Measurements from ENCODE around the gene AUH. TPM values are rescaled to one million over a fixed set of nuclear protein-coding genes. Genes with fewer than 3 reads are reported as not detected.

The AUH gene
- total and polyA plus RNA-seq, 9 of the 15 experiments (the other 6 are each of a cell fraction or from before 2014, with no cell fraction given), result 3.4 to 29.0 (median 10.1) TPM

DNA sequence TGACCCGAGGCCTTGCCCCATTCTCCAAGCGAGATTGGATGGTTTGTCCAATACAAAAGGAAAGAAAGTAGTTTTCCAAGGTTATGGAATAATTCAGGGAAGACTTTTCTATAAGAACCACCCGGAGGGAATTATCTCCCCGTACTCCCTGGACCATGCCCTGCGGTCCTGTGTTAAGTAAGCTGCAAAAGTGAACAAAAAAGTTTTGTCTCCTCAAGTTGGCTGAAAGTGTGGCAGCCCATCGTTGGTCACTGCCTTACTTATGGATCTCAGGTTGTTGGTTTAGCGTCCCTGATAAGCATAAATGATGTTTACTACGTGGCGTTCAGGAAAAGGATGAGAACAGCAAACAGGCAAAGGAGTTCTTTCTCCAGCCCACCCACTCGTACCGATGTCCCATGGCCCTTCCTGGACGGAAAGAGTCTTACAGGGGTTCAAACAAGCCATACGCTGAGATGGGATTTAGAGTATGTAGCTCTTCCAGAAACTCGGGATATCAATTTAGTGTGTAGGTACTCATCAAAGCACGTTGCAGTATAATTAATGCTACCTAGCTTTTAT lies 413 bp upstream of the AUH start (continued):
- TF ChIP-seq MGA (IDR thresholded peaks at IDR 0.05), result 0 out of 2 replicates have a peak, but pooled peaks have one; percentile 19
- no peak for TF ChIP-seq POLR2B (IDR thresholded peaks at IDR 0.05; ENCODE audit: low read depth, partially characterized antibody)
- TF ChIP-seq HMG20A (CRISPR knock-in tag; conservative IDR thresholded peaks at IDR 0.05), result no peak
- TF ChIP-seq, protein P1, sequence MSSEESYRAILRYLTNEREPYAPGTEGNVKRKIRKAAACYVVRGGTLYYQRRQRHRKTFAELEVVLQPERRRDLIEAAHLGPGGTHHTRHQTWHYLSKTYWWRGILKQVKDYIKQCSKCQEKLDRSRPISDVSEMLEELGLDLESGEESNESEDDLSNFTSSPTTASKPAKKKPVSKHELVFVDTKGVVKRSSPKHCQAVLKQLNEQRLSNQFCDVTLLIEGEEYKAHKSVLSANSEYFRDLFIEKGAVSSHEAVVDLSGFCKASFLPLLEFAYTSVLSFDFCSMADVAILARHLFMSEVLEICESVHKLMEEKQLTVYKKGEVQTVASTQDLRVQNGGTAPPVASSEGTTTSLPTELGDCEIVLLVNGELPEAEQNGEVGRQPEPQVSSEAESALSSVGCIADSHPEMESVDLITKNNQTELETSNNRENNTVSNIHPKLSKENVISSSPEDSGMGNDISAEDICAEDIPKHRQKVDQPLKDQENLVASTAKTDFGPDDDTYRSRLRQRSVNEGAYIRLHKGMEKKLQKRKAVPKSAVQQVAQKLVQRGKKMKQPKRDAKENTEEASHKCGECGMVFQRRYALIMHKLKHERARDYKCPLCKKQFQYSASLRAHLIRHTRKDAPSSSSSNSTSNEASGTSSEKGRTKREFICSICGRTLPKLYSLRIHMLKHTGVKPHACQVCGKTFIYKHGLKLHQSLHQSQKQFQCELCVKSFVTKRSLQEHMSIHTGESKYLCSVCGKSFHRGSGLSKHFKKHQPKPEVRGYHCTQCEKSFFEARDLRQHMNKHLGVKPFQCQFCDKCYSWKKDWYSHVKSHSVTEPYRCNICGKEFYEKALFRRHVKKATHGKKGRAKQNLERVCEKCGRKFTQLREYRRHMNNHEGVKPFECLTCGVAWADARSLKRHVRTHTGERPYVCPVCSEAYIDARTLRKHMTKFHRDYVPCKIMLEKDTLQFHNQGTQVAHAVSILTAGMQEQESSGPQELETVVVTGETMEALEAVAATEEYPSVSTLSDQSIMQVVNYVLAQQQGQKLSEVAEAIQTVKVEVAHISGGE (CRISPR knock-in tag; IDR thresholded peaks at IDR 0.05), result 0 out of 6 replicates have a peak, but pooled peaks of 1 of the 3 experiments have one; percentile 32
- TF ChIP-seq FOXP1 (CRISPR knock-in tag; IDR thresholded peaks at IDR 0.05), result 0 out of 2 replicates have a peak, but pooled peaks have one; percentile 6
- TF ChIP-seq, protein P2, sequence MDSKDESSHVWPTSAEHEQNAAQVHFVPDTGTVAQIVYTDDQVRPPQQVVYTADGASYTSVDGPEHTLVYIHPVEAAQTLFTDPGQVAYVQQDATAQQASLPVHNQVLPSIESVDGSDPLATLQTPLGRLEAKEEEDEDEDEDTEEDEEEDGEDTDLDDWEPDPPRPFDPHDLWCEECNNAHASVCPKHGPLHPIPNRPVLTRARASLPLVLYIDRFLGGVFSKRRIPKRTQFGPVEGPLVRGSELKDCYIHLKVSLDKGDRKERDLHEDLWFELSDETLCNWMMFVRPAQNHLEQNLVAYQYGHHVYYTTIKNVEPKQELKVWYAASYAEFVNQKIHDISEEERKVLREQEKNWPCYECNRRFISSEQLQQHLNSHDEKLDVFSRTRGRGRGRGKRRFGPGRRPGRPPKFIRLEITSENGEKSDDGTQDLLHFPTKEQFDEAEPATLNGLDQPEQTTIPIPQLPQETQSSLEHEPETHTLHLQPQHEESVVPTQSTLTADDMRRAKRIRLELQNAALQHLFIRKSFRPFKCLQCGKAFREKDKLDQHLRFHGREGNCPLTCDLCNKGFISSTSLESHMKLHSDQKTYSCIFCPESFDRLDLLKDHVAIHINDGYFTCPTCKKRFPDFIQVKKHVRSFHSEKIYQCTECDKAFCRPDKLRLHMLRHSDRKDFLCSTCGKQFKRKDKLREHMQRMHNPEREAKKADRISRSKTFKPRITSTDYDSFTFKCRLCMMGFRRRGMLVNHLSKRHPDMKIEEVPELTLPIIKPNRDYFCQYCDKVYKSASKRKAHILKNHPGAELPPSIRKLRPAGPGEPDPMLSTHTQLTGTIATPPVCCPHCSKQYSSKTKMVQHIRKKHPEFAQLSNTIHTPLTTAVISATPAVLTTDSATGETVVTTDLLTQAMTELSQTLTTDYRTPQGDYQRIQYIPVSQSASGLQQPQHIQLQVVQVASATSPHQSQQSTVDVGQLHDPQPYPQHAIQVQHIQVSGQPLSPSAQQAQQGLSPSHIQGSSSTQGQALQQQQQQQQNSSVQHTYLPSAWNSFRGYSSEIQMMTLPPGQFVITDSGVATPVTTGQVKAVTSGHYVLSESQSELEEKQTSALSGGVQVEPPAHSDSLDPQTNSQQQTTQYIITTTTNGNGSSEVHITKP (IDR thresholded peaks at IDR 0.05; ENCODE audit: partially characterized antibody), result peak; percentile 34
- no peak for TF ChIP-seq PTTG1 (tag; IDR thresholded peaks at IDR 0.05; ENCODE audit: low read depth)

Data from K562 (cell line).